Transverse colon (tissue), 4 donors: ENCODE measurements around the gene DPH1.

Experiments used
- EP300 ChIP-seq: sonication (generic); formaldehyde crosslinking; IDR thresholded peaks from one replicate; pipeline ENCODE4 v1.6.1; 2017; ENCODE audit warnings: antibody characterized with exemption, low read depth
- POLR2A ChIP-seq: fragments of 450-650 bp; IDR thresholded peaks from one replicate; pipeline ENCODE4 v1.6.1; 2016; ENCODE audit warnings: antibody characterized with exemption, mild to moderate bottlenecking, moderate library complexity
- POLR2AphosphoS5 ChIP-seq, 3 donors: sonication (generic); formaldehyde crosslinking; IDR thresholded peaks; one replicate each; pipeline ENCODE4 v1.6.1; 2016; ENCODE audit warnings: antibody characterized with exemption in 3 of 3
- TF ChIP-seq, protein P1 (sequence below), 5 experiments: fragments of 200-600 bp in 3 of 5; fragments of 450-650 bp in 2 of 5; sonication (generic) in 3 of 5; IDR thresholded peaks; 1 replicate in 2 of 5; 2 replicates in 3 of 5; pipeline ENCODE4 v1.5.1; 2016 to 2017; ENCODE audit warnings: antibody characterized with exemption in 5 of 5, inconsistent platforms in 3 of 5, mild to moderate bottlenecking in 2 of 5, moderate library complexity in 1 of 5

DNA sequence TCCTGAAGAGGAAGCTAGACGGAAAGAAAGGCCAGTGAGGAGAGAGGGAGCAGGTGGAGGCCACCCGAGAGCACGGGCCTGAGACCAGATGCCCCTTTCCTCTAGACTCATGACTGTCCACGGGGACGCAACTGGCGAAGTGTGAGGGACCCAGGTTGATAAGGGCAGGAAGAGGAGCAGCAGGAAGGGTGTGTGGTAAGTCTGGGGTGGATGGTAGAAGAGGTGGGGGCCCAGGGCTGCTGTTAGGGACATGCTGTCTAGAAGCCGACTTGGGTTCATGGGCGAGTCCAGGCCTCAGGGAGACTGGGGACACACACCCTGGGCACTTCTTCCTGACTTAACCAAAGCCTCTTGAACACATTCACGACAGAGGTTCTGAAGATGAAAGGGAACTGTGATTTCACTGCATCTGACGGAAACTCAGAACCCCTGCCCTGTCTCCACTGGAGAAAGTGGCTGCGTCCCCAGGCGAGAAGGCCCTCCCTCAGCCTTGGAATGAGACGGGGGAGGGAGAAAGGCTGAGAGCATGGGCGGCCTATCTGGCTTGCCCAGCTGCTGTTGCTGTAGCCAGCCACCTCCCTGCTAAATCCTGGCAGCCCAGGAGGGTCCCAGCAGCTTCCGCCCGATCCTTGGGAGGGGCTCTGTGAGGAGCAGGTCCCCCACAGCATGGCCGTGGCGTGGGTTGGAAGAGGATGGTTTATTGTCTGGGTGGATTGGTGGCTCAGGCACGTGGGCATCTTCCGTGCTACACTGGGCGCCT lies 30.9 kb downstream of the DPH1 start:
- TF ChIP-seq POLR2A (no peak), EP300 (no peak), POLR2AphosphoS5 (IDR thresholded peaks at IDR 0.05) (no peak)
- TF ChIP-seq, protein P1, sequence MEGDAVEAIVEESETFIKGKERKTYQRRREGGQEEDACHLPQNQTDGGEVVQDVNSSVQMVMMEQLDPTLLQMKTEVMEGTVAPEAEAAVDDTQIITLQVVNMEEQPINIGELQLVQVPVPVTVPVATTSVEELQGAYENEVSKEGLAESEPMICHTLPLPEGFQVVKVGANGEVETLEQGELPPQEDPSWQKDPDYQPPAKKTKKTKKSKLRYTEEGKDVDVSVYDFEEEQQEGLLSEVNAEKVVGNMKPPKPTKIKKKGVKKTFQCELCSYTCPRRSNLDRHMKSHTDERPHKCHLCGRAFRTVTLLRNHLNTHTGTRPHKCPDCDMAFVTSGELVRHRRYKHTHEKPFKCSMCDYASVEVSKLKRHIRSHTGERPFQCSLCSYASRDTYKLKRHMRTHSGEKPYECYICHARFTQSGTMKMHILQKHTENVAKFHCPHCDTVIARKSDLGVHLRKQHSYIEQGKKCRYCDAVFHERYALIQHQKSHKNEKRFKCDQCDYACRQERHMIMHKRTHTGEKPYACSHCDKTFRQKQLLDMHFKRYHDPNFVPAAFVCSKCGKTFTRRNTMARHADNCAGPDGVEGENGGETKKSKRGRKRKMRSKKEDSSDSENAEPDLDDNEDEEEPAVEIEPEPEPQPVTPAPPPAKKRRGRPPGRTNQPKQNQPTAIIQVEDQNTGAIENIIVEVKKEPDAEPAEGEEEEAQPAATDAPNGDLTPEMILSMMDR (IDR thresholded peaks at IDR 0.05) = no peak
